GM10847 (cell line): Measurements from ENCODE around the gene EVA1B.

Experiments used
- POLR2A ChIP-seq: IDR thresholded peaks from 2 replicates; pipeline ENCODE4 v1.6.1; 2011; ENCODE audit not compliant: insufficient read length; ENCODE audit errors: extremely low read depth

EVA1B gene

GRCh38 chr1:36351227-36351977, 28.0 kb upstream of the EVA1B start:
- no peak for TF ChIP-seq POLR2A

DNA sequence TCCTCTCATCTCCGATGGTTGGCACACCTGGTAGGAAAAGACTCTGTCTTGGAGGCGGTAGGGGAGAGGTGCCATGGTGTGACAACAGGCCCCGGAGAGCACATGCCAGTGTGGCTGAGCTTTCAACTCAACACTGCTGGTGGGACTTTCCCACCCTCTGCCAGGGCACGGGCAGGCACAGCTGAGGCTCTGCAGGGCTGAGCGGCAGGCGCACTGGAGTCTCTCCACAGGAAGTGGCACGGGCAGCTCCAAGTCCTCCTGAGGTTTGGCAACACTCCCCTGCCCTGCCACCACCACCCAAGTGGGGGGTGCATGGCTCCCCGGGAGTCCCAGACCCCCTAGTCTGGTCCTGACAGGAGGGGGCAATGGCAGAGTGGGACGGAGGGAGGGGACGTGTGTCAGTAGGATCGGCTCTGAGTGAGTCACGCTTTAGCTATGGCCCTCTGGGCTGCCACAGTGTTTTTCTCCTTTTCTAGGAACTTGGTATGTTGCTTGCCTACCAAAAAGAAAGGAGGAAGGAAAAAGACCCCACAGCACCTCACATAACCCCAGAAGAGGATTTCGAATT, 27.3 kb upstream of the EVA1B start:
- no peak for TF ChIP-seq POLR2A

- no peak for TF ChIP-seq POLR2A
Observed at GRCh38 chr1:36349839-36350238, 26.4 kb upstream of the EVA1B start.

DNA sequence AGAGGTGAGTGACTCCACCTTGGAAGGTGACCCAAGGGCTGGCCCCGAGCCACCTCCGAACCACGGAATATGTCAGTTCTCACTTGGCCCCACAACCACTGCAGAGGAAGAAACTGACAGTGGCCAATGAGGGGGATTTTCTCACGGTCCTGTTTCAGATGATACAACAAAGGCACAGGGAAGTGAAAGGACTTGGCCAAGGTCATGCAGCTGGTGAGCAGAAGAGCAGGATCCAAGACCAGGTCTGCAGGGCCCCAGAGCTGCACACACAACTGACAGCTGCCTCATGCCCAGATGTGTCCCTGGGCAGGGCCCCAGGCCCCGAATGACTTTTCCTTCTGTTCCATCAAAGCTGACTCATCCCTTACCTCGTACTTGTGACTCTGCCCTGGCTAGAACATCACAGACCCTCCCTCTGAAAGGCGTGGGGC, 25.8 kb upstream of the EVA1B start:
- no peak for TF ChIP-seq POLR2A

GRCh38 chr1:36346741-36347370, 23.4 kb upstream of the EVA1B start:
- TF ChIP-seq POLR2A, result no peak

GRCh38 chr1:36345353-36345752, 21.9 kb upstream of the EVA1B start:
- no peak for TF ChIP-seq POLR2A

DNA sequence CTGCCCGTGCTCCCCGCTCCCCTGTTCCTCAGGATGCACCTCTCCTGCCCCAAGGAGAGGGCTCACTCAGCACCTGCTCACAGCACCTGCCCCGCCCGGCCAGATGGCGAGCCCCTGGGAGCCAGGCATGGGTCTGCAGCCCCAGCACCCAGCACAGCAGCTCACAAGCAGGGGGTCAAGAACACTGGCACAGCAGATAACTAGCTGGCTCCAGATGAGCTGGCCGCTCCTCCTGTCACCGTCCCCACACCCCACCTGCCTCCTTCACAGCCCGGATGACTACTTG, 20.9 kb upstream of the EVA1B start:
- TF ChIP-seq POLR2A, result no peak

- TF ChIP-seq POLR2A, result no peak
Observed at GRCh38 chr1:36343651-36344394, 20.4 kb upstream of the EVA1B start.

DNA sequence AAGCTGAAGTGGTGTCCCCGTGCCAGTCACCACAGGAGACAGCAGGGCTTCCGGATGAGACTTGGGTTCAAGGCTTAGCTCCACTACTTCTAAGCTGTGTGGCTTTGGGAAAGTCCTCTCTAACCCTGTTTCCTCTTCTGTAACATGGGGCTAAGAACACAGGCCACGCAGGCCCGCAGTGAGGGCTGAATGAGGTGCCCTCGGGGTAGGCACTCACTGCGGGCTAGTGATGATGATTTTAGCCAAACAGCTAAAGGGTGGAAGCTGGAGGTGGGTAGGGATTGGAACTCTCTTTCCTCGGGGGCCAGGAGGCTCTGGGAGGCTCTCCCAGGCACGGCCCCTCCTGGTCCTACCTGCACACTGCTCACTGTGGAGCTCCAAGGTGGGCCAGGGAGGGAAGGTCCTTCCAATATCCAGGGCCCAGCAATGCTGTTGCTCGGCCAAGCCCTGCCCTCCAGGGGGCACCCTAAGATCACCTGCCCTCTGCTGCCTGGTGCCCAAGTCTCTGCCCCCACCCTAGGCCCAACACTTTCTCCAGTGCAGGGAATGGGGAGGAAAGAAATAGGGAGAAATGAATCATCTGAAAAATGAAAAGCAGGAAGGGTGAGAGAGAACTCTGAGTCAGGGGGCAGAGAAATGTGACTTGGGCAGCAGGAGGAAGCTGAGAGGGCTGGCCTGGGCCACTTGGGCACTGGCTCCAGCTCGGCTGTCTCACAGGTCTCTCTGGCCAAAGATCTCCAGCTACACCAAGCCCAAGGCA, 19.2 kb upstream of the EVA1B start:
- TF ChIP-seq POLR2A, result no peak

GRCh38 chr1:36341626-36342320, 18.3 kb upstream of the EVA1B start:
- no peak for TF ChIP-seq POLR2A

- TF ChIP-seq POLR2A, result no peak
Observed at GRCh38 chr1:36339615-36340014, 16.2 kb upstream of the EVA1B start.

GRCh38 chr1:36339215-36339614, 15.8 kb upstream of the EVA1B start:
- TF ChIP-seq POLR2A, result no peak

GRCh38 chr1:36337830-36338229, 14.4 kb upstream of the EVA1B start:
- TF ChIP-seq POLR2A, result no peak

DNA sequence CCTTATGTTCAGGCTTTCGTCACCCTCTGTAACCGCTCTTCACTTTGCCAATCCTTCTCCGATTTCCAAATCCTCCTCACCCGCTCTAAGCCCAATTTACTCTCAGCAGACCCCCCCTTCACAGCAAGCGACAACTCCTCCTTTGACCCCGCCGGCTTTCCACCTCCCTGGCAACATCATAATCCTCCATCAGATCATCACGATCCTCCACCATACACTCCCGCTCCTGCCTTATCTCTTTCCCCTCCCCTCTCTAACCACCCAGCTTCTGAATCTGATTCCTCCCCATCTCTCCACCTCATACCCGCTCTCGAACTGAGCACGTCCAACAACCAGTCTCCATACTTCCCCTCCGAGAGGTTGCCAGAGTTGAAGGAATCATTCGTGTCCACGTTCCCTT, 7.5 kb upstream of the EVA1B start:
- TF ChIP-seq POLR2A, result no peak

GRCh38 chr1:36329817-36330216, 6.4 kb upstream of the EVA1B start:
- no peak for TF ChIP-seq POLR2A
